Spleen (tissue), 11 donors: ENCODE measurements around the gene LOXL4. TPM values are rescaled to one million over a fixed set of nuclear protein-coding genes. Genes with fewer than 3 reads are reported as not detected.

Source experiments
- DNase-seq: peaks from one replicate; pipeline ENCODE4 v3.0.0-alpha.2; 2020
- H3K27ac ChIP-seq, 8 donors: fragments of 200-600 bp; sonication (generic) in 7 of 8; 1 replicate in 4 of 8; 2 replicates in 4 of 8; pipeline versions ENCODE4 v1.5.0 to v1.8.0; 2016 to 2021; ENCODE audit warnings: inconsistent platforms in 4 of 8, mild to moderate bottlenecking in 4 of 8, moderate library complexity in 1 of 8
- H3K27me3 ChIP-seq, 7 donors: fragments of 200-600 bp; sonication (generic) in 6 of 7; replicated peaks in 1 of 7; 1 replicate in 4 of 7; 2 replicates in 3 of 7; pipeline versions ENCODE4 v1.5.0 to v1.8.0; 2016 to 2021; ENCODE audit warnings: inconsistent platforms in 3 of 7, mild to moderate bottlenecking in 1 of 7
- H3K36me3 ChIP-seq, 6 donors: fragments of 200-600 bp; sonication (generic) in 5 of 6; 1 replicate in 4 of 6; 2 replicates in 2 of 6; pipeline versions ENCODE4 v1.5.0 to v1.8.0; 2016 to 2021; ENCODE audit warnings: inconsistent platforms in 2 of 6
- H3K4me1 ChIP-seq, 6 donors: fragments of 200-600 bp; sonication (generic) in 5 of 6; 1 replicate in 3 of 6; 2 replicates in 3 of 6; pipeline versions ENCODE4 v1.5.0 to v1.8.0; 2016 to 2021; ENCODE audit warnings: inconsistent platforms in 3 of 6
- H3K4me3 ChIP-seq, 8 donors: fragments of 200-600 bp; sonication (generic) in 7 of 8; 1 replicate in 4 of 8; 2 replicates in 4 of 8; pipeline versions ENCODE4 v1.5.0 to v1.8.0; 2016 to 2021; ENCODE audit warnings: inconsistent platforms in 4 of 8, mild to moderate bottlenecking in 4 of 8, moderate library complexity in 2 of 8
- H3K9me3 ChIP-seq, 8 donors: fragments of 200-600 bp; sonication (generic) in 7 of 8; 1 replicate in 4 of 8; 2 replicates in 4 of 8; pipeline versions ENCODE4 v1.5.0 to v1.8.0; 2016 to 2021; ENCODE audit warnings: inconsistent platforms in 4 of 8
- CTCF ChIP-seq, 11 experiments: fragments of 200-600 bp in 7 of 11; fragments of 450-650 bp in 4 of 11; sonication (generic) in 4 of 11; IDR thresholded peaks in 8 of 11; conservative IDR thresholded peaks in 3 of 11; 1 replicate in 7 of 11; 2 replicates in 4 of 11; pipeline versions ENCODE4 v1.4.0 to v1.8.0; 2016 to 2021; ENCODE audit warnings: antibody characterized with exemption in 11 of 11, inconsistent platforms in 4 of 11, mild to moderate bottlenecking in 1 of 11
- POLR2A ChIP-seq, 3 donors: fragments of 450-650 bp; IDR thresholded peaks; one replicate each; pipeline ENCODE4 v1.5.1; 2017; ENCODE audit warnings: antibody characterized with exemption in 3 of 3, mild to moderate bottlenecking in 1 of 3
- POLR2AphosphoS5 ChIP-seq, 3 donors: sonication (generic); formaldehyde crosslinking; IDR thresholded peaks; one replicate each; pipeline ENCODE4 v1.5.1; 2017; ENCODE audit warnings: antibody characterized with exemption in 3 of 3
- WGBS, 5 donors: extraction: QIAGEN DNeasy Blood & Tissue Kit in 3 of 5; methylation state at CpG; one replicate each; pipeline versions ENCODE4 v1.1.5 to v1.1.7; 2013 to 2018; 5-methylcytosine and 5-hydroxymethylcytosine counted together
- intact Hi-C: fragments of 100-400 bp; cut with DNase I; formaldehyde crosslinking; loops from one replicate; pipeline ENCODE4 v1.15.0; 2023; ENCODE audit warnings: low total_unique reads
- polyA plus RNA-seq, 3 donors: library from polyadenylated mRNA; stranded (reverse); fragments of 200-250 nt; gene quantifications; one replicate each; pipeline ENCODE4 v1.2.1, GENCODE V29; 2013
- total RNA-seq, 7 donors: library from RNA; depleted of rRNA in 3 of 7; stranded (reverse); fragments of >200 nt in 3 of 7; fragmentation: NEBNext Ultra II Directional in 4 of 7; extraction: Animal tissue kit (Norgen Biotek cat#: 25700) in 4 of 7; gene quantifications; one replicate each; pipeline versions ENCODE4 v1.1.0 to v1.2.1, GENCODE V29; 2016 to 2021
- donor health status: healthy with polysubstance abuse.
- donor health status: DM: no; HTN: no; CAD: no; lungs with moderate emphysema.
- donor health status: DM: no; HTN: no; CAD: no.
- donor health status: Bipolar disorder and iron deficiency.
- donor health status: healthy.
- donor health status: DM: no; HTN: no; CAD: no.
- donor health status: DM: yes; HTN: yes; CAD: no.

The LOXL4 gene
- total and polyA plus RNA-seq, 10 donors = 0.39 to 6.1 (median 1.7) TPM

- Histone ChIP-seq H3K27me3 (no peaks in the 10 kb centered on the region), H3K9me3 (peaks cover 0 to 17% (median 14%) of the 10 kb centered on the region in 8 donors), H3K27ac (no peak overlapping the region), H3K4me3 (no peak overlapping the region), H3K4me1 (peaks cover 0 to 12% (median 3%) of the 10 kb centered on the region in 6 donors), H3K36me3 (peaks cover 0 to 25% (median 0%) of the 10 kb centered on the region in 6 donors)
- WGBS, 5 donors = 63 to 92% (median 79%) methylated on average over 1 of the region's 1 CpG
- no peak for TF ChIP-seq CTCF (IDR thresholded peaks at IDR 0.05 in 8 of 11, conservative IDR thresholded peaks at IDR 0.05 in 3 of 11)
- no peak for TF ChIP-seq POLR2A (IDR thresholded peaks at IDR 0.05)
- no peak for TF ChIP-seq POLR2AphosphoS5 (IDR thresholded peaks at IDR 0.05)
- intact Hi-C loops = no loop called here
- no peak for DNase-seq
Measured at GRCh38 chr10:98226508-98227144, 41.4 kb downstream of the LOXL4 start.

GRCh38 chr10:98224996-98225395 lies 43.0 kb downstream of the LOXL4 start:
- H3K9me3 ChIP-seq = peaks cover 0 to 20% (median 17%) of the 10 kb centered on the region in 8 donors
- no peak for TF ChIP-seq CTCF (IDR thresholded peaks at IDR 0.05 in 8 of 11, conservative IDR thresholded peaks at IDR 0.05 in 3 of 11)
- 93 to 96% (median 95%) methylated on average over 1 of the region's 1 CpG for WGBS, 5 donors

GRCh38 chr10:98224509-98224908 lies 43.5 kb downstream of the LOXL4 start:
- intact Hi-C loops = no loop called here
- DNase-seq = no peak
- 75 to 93% (median 86%) methylated on average over 2 of the region's 2 CpGs for WGBS, 5 donors
- Histone ChIP-seq H3K4me1 (peaks cover 0 to 12% (median 3%) of the 10 kb centered on the region in 6 donors), H3K4me3 (no peak overlapping the region), H3K36me3 (peaks cover 0 to 18% (median 0%) of the 10 kb centered on the region in 6 donors), H3K27ac (no peak overlapping the region), H3K27me3 (no peaks in the 10 kb centered on the region), H3K9me3 (peaks cover 4 to 25% (median 22%) of the 10 kb centered on the region in 8 donors)
- TF ChIP-seq CTCF (IDR thresholded peaks at IDR 0.05 in 8 of 11, conservative IDR thresholded peaks at IDR 0.05 in 3 of 11) = no peak
- no peak for TF ChIP-seq POLR2AphosphoS5 (IDR thresholded peaks at IDR 0.05)
- TF ChIP-seq POLR2A (IDR thresholded peaks at IDR 0.05) = no peak

More at GRCh38 chr10:98224996-98225395, 43.0 kb downstream of the LOXL4 start:
- Histone ChIP-seq H3K27me3 (no peaks in the 10 kb centered on the region), H3K27ac (no peak overlapping the region), H3K36me3 (peaks cover 0 to 18% (median 0%) of the 10 kb centered on the region in 6 donors), H3K4me1 (peaks cover 0 to 12% (median 3%) of the 10 kb centered on the region in 6 donors), H3K4me3 (no peak overlapping the region)
- intact Hi-C loops = no loop called here
- DNase-seq = no peak

GRCh38 chr10:98223874-98224273 lies 44.1 kb downstream of the LOXL4 start:
- intact Hi-C loops = no loop called here
- 90 to 98% (median 96%) methylated on average over 6 of the region's 6 CpGs for WGBS, 5 donors
- no peak for TF ChIP-seq CTCF (IDR thresholded peaks at IDR 0.05 in 8 of 11, conservative IDR thresholded peaks at IDR 0.05 in 3 of 11)
- no peak for TF ChIP-seq POLR2A (IDR thresholded peaks at IDR 0.05)
- no peak for TF ChIP-seq POLR2AphosphoS5 (IDR thresholded peaks at IDR 0.05)

More at GRCh38 chr10:98223874-98224273, 44.1 kb downstream of the LOXL4 start:
- H3K27ac ChIP-seq = no peak overlapping the region
- H3K36me3 ChIP-seq = peaks cover 0 to 21% (median 0%) of the 10 kb centered on the region in 6 donors
- peaks cover 0 to 12% (median 3%) of the 10 kb centered on the region in 6 donors for H3K4me1 ChIP-seq
- H3K27me3 ChIP-seq = no peaks in the 10 kb centered on the region
- no peak for DNase-seq
- H3K9me3 ChIP-seq = peaks cover 10 to 32% (median 28%) of the 10 kb centered on the region in 8 donors
- no peak overlapping the region for H3K4me3 ChIP-seq
